Measurements from ENCODE around the gene PLCB4.

The PLCB4 gene

GRCh38 chr20:9180481-9181257, 111.8 kb downstream of the PLCB4 start:
- TF ChIP-seq, protein P1, sequence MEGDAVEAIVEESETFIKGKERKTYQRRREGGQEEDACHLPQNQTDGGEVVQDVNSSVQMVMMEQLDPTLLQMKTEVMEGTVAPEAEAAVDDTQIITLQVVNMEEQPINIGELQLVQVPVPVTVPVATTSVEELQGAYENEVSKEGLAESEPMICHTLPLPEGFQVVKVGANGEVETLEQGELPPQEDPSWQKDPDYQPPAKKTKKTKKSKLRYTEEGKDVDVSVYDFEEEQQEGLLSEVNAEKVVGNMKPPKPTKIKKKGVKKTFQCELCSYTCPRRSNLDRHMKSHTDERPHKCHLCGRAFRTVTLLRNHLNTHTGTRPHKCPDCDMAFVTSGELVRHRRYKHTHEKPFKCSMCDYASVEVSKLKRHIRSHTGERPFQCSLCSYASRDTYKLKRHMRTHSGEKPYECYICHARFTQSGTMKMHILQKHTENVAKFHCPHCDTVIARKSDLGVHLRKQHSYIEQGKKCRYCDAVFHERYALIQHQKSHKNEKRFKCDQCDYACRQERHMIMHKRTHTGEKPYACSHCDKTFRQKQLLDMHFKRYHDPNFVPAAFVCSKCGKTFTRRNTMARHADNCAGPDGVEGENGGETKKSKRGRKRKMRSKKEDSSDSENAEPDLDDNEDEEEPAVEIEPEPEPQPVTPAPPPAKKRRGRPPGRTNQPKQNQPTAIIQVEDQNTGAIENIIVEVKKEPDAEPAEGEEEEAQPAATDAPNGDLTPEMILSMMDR (IDR thresholded peaks at IDR 0.05), result no peak
- no peak overlapping the region for H3K4me3 ChIP-seq
- DNase-seq (ENCODE audit: low spot score), result no peak
- no peak overlapping the region for H3K27ac ChIP-seq

DNA sequence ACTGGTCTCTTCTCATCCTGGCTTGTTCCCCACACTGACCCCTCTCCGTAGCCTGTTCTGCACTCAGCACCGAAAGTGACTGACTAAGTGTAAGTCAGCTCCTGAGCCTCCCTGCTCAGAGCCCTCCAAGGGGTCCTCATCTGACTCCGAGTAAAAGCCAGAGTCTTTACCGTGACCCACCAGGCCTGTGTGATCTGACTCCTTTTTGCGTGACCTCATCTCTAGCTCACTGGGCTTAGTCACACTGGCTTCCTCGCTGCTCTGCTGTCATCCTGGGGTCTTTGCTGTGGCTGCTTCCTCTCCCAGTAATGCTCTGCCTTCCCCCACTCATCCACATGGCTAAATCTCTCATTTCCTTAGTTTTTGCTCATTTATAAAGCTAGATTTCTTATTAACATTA, 116.6 kb downstream of the PLCB4 start:
- Histone ChIP-seq H3K4me3 (no peak overlapping the region), H3K27ac (no peak overlapping the region)
- no peak for DNase-seq (ENCODE audit: low spot score)
- TF ChIP-seq, protein P1 (IDR thresholded peaks at IDR 0.05), result no peak

DNA sequence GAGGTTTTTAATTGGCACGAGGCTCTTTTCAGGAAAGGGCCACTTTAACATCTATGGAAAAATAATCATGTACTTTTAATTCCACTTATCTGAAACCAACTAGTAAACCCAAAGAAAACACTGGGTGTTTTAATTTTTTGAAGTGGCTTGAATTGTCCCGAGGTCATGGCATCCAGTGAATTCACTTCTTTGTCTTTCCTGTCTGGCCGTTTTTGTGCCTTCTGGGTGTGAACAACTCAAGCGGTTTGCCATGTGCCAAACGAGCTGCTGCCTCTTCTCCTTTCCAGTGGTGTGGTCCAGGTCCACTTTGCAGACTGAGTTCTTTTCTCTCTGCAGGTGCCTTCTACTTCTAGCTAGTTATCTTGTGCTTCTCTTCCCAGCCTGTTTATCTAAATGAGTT, 117.5 kb downstream of the PLCB4 start:
- DNase-seq (ENCODE audit: low spot score), result no peak
- H3K4me3 ChIP-seq, result no peak overlapping the region
- TF ChIP-seq, protein P1 (IDR thresholded peaks at IDR 0.05), result no peak
- H3K27ac ChIP-seq, result no peak overlapping the region

DNA sequence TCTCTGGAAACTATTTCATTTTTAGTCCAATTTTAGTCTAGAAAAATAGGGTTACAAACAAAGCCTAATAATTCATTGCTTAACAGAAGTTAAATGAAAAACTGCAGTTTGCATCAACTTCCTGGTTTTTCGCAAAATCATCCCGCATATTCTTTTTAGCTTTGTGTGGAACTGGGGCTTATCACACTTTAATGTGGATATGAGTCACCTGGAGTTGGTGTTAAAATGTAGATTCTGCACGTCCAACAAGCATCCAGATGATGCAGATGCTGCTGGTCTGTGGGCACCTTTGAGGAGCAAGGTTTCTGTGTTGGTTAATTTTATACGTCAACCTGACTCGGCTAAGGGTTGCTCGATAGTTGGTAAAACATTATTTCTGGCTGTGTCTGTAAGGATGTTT, 126.1 kb downstream of the PLCB4 start:
- Histone ChIP-seq H3K27ac (no peak overlapping the region), H3K4me3 (no peak overlapping the region)
- no peak for DNase-seq (ENCODE audit: low spot score)
- TF ChIP-seq, protein P1 (IDR thresholded peaks at IDR 0.05), result no peak

DNA sequence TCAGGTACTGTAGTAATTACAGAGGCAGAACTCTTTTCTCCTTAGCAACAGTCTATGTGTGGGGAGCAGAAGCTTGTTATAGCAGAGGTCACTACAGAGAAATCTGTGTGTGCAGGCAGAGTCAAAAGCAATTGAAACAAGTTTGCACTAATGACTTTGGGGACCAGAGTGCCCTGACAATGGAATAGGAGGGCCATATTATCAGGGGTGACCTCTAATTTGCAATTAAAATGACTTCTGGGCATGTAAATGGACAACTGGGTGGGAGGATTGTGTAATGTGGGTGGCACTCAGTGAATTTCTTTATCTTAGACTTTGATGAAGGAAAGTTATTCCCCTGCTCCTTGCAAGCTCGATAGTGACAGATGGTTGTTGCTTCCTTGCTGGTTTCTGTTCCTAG, 127.2 kb downstream of the PLCB4 start:
- Histone ChIP-seq H3K4me3 (no peak overlapping the region), H3K27ac (no peak overlapping the region)
- TF ChIP-seq, protein P1 (IDR thresholded peaks at IDR 0.05), result no peak
- DNase-seq (ENCODE audit: low spot score), result no peak

GRCh38 chr20:9198460-9198859, 129.6 kb downstream of the PLCB4 start:
- TF ChIP-seq, protein P1 (IDR thresholded peaks at IDR 0.05), result no peak
- Histone ChIP-seq H3K4me3 (no peak overlapping the region), H3K27ac (no peak overlapping the region)
- DNase-seq (ENCODE audit: low spot score), result no peak

DNA sequence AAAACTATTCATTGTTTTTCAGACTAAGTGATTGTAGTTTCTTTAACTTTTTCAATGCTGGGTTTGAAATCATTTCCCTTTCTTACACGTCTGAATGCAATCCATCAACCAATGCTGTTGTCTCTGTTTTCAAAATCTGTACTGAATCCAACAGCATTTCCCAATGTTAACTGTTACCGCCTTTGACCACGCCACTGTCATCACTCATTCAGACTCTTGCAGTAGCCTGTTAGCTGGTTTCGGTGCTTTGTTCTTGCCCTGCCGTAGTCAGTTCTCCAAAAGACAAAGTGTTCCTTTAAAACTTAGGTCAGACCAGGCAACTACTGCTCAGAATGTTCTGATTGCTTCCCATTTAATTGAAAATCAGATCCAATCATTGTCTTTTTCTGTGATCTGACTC, 131.3 kb downstream of the PLCB4 start:
- DNase-seq (ENCODE audit: low spot score), result no peak
- Histone ChIP-seq H3K27ac (no peak overlapping the region), H3K4me3 (no peak overlapping the region)
- TF ChIP-seq, protein P1 (IDR thresholded peaks at IDR 0.05), result no peak

Measured in coronary artery (tissue), 2 donors.